DND-41 (cell line): ENCODE results near the gene NADK2.

ENCODE experiments used
- ATAC-seq: fragments of 200-7000 bp; cut with Tn5 transposase; 3 replicates; pipeline ENCODE4 v1.9.1; 2021; ENCODE audit warnings: low read depth; ENCODE audit not compliant: insufficient read depth
- DNase-seq: peaks from one replicate; pipeline ENCODE4 v3.0.0-alpha.2; 2020
- H2AFZ ChIP-seq: 2 replicates; pipeline ENCODE4 v1.6.0; 2012; ENCODE audit warnings: low read depth, low read length
- H3K27ac ChIP-seq: 2 replicates; pipeline ENCODE4 v1.5.1; 2012; ENCODE audit warnings: low read length, inconsistent platforms
- H3K27me3 ChIP-seq: fragments of 200-600 bp; sonication (generic); 2 replicates; pipeline ENCODE4 v1.6.0; 2012; ENCODE audit warnings: low read length, mild to moderate bottlenecking, inconsistent platforms; ENCODE audit not compliant: insufficient read depth, poor library complexity
- H3K36me3 ChIP-seq: 2 replicates; pipeline ENCODE4 v1.5.1; 2012; ENCODE audit warnings: low read length, inconsistent platforms; ENCODE audit not compliant: insufficient read depth
- H3K4me1 ChIP-seq: 2 replicates; pipeline ENCODE4 v1.5.1; 2012; ENCODE audit warnings: mild to moderate bottlenecking, low read length; ENCODE audit not compliant: insufficient read depth
- H3K4me2 ChIP-seq: 2 replicates; pipeline ENCODE4 v1.6.0; 2012; ENCODE audit warnings: mild to moderate bottlenecking, moderate library complexity, low read length, inconsistent platforms; ENCODE audit not compliant: insufficient read depth
- H3K4me3 ChIP-seq, 2 experiments: fragments of 200-600 bp in 1 of 2; shearing (Covaris generic) in 1 of 2; 2 replicates each; pipeline ENCODE4 v1.5.1; 2012 to 2016; ENCODE audit warnings: inconsistent platforms in 2 of 2, low read length in 2 of 2, mild to moderate bottlenecking in 2 of 2, low read depth in 1 of 2, moderate library complexity in 1 of 2
- H3K79me2 ChIP-seq: 2 replicates; pipeline ENCODE4 v1.6.0; 2012; ENCODE audit warnings: low read length, inconsistent platforms; ENCODE audit not compliant: insufficient read depth
- H3K9ac ChIP-seq: 2 replicates; pipeline ENCODE4 v1.6.0; 2012; ENCODE audit warnings: low read depth, mild to moderate bottlenecking, inconsistent platforms, low read length, moderate library complexity
- H3K9me3 ChIP-seq: 2 replicates; pipeline ENCODE4 v1.5.1; 2012; ENCODE audit warnings: low read length, moderate library complexity, mild to moderate bottlenecking, inconsistent platforms; ENCODE audit not compliant: insufficient read depth, severe bottlenecking
- H4K20me1 ChIP-seq: 2 replicates; pipeline ENCODE4 v1.6.0; 2012; ENCODE audit warnings: low read length; ENCODE audit not compliant: insufficient read depth
- CTCF ChIP-seq: IDR thresholded peaks from 2 replicates; pipeline ENCODE4 v1.5.1; 2012; ENCODE audit warnings: borderline replicate concordance, low read length, moderate library complexity, mild to moderate bottlenecking; ENCODE audit not compliant: poor library complexity, severe bottlenecking; ENCODE audit errors: extremely low read depth
- EZH2 ChIP-seq: IDR thresholded peaks from 3 replicates; pipeline ENCODE4 v1.6.1; 2012; ENCODE audit warnings: borderline replicate concordance, low read depth, mild to moderate bottlenecking, moderate library complexity, low read length, inconsistent platforms; ENCODE audit not compliant: severe bottlenecking

Gene NADK2

GRCh38 chr5:36153298-36153677 is 88.4 kb downstream of the NADK2 start:
- peak overlapping the region; percentile 60 for H3K27ac ChIP-seq
- peaks cover 77% of the 10 kb centered on the region for H3K4me1 ChIP-seq
- ATAC-seq, result no peak

GRCh38 chr5:36152324-36153297 is 89.1 kb downstream of the NADK2 start:
- H2AFZ ChIP-seq, result peak overlapping the region; percentile 76
- peaks cover 48% of the 10 kb centered on the region for H3K36me3 ChIP-seq
- DNase-seq, result peak; percentile 20
- TF ChIP-seq EZH2, result no peak
- TF ChIP-seq CTCF, result no peak
- peak; percentile 5; the same call in 2 of the 3 replicates for ATAC-seq
- peak overlapping the region; percentile 65 for H3K9ac ChIP-seq
- peaks cover 97% of the 10 kb centered on the region for H3K79me2 ChIP-seq
- no peaks in the 10 kb centered on the region for H3K27me3 ChIP-seq
- H4K20me1 ChIP-seq, result peaks cover 11% of the 10 kb centered on the region; the same call in 1 of the 2 replicates
- H3K4me3 ChIP-seq, result peak overlapping the region; percentile 42 to 63
- peak overlapping the region; percentile 80 for H3K27ac ChIP-seq
- no peaks in the 10 kb centered on the region for H3K9me3 ChIP-seq
- H3K4me2 ChIP-seq, result peak overlapping the region; percentile 88
- peaks cover 70% of the 10 kb centered on the region for H3K4me1 ChIP-seq

More at GRCh38 chr5:36153298-36153677, 88.4 kb downstream of the NADK2 start:
- TF ChIP-seq EZH2 (no peak), CTCF (no peak)
- Histone ChIP-seq H3K79me2 (peaks cover 98% of the 10 kb centered on the region), H3K4me2 (peak overlapping the region; percentile 88), H3K27me3 (no peaks in the 10 kb centered on the region), H4K20me1 (peaks cover 17% of the 10 kb centered on the region; the same call in 1 of the 2 replicates), H2AFZ (no peak overlapping the region), H3K4me3 (peak overlapping the region; percentile 42 to 63; a peak in 3 of 4 replicates), H3K36me3 (peaks cover 55% of the 10 kb centered on the region), H3K9me3 (no peaks in the 10 kb centered on the region), H3K9ac (peak overlapping the region; percentile 65)
- no peak for DNase-seq

GRCh38 chr5:36151434-36152323 is 90.0 kb downstream of the NADK2 start, which contains the start of the genes LMBRD2 and SKP2:
Gene LMBRD2, minus strand, starts transcription at chr5:36151887. Its CDS starts 8,538 bp downstream, at chr5:36143349.
Gene SKP2, plus strand, starts transcription at chr5:36152111. Its CDS starts 152 bp downstream, at chr5:36152263.
- H4K20me1 ChIP-seq, result peaks cover 6% of the 10 kb centered on the region; the same call in 1 of the 2 replicates
- H3K27me3 ChIP-seq, result no peaks in the 10 kb centered on the region
- peak within 1 kb of the TSS; percentile 80 for H3K27ac ChIP-seq
- peak within 1 kb of the TSS; percentile 59 to 63 for H3K4me3 ChIP-seq
- H3K9me3 ChIP-seq, result no peaks in the 10 kb centered on the region
- peak; percentile 99 for DNase-seq
- ATAC-seq, result peak; percentile 96
- H3K4me1 ChIP-seq, result peaks cover 62% of the 10 kb centered on the region
- H3K36me3 ChIP-seq, result peaks cover 39% of the 10 kb centered on the region
- peak within 1 kb of the TSS; percentile 88 for H3K4me2 ChIP-seq
- peaks cover 97% of the 10 kb centered on the region for H3K79me2 ChIP-seq
- peak within 1 kb of the TSS; percentile 97 for H2AFZ ChIP-seq
- H3K9ac ChIP-seq, result peak within 1 kb of the TSS; percentile 65
- TF ChIP-seq CTCF, result no peak
- TF ChIP-seq EZH2, result no peak
